Measurements from ENCODE around the gene RAB1A.

The RAB1A gene

DNA sequence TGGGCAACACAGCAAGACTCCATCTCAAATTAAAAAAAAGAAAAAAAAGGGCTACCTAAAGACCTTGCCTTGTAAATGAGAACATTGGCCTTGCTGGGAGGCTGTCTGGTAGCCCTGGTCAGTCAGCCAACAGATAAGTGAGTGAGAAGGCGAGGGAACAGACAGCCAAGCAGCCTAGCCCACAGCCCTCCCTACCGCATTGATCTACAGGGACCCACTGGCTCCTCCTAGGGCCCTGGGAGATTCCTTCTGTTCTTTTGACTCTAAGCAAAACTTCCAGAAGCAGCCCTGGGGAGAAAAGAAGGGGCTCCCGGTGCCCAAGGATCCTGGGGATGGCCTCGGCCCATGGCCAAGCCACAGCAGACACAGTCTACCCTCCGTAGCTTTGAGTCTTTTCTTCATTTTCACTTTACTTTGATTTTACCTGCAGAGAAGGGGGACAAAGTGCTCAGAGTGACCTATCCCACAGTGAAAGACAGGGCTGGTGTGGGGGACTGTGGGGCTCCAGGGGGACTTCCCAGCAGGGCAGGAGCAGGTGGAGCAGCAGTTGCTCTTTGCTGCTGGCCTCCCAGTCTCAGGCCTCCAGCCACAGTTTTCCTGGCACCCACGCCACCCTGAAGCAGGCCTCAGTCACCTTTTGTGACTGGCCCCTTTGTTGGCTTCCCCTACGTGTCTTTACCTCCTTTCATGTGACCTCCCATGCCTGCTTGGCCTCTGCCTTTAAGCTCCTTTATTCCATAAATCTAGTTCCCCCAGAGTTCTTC, 68.6 kb downstream of the RAB1A start:
- DNase-seq (ENCODE audit: low read depth): no peak

GRCh38 chr2:65059071-65059470, 70.8 kb downstream of the RAB1A start:
- no peak for DNase-seq (ENCODE audit: low read depth)

DNA sequence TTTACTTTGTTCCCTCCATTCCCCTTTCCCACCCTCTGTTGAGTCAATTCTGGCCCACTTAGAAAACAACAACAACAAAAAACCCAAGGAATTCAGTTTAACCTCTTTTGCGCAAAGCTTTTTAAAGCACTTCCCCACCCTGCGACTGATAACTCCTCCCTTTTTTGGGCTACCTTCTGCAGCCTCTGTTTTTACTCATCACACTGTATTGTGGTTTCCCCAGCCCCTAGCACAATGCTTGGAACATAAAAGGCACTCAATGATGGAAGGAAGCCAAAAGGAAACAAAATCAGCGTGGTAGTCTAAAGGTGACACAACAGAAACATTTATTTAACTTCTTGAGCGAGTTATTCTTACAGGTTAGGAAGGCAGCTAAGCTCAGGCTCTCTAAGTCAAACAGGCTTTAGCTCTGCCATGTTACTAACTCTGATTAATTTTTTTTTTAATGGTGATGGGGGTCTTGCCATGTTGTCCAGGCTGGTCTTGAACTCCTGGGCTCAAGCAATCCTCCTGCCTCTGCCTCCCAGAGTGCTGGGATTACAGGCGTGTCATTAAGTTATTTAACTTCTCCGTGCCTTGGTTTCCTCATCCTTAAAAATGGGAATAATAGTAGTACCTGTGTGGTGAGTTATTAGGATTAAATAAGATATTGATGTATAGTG, 72.4 kb downstream of the RAB1A start:
- no peak for DNase-seq (ENCODE audit: low read depth)

DNA sequence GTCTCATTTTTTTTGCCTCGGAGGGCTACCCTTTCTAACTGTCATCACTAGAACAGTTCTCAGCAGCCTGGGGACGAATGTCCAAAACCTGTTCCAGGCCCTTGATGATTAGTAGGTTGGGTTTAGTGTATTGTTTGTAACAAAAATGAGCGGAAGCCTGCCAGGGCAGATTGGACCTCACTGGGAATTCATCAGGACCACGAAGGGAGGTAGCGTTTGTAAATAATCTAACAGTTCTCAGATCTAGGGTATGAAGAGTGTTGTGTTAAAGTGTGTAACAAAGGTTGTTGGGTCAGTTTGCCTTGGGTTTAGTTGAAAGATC, 72.9 kb downstream of the RAB1A start:
- no peak for DNase-seq (ENCODE audit: low read depth)

DNA sequence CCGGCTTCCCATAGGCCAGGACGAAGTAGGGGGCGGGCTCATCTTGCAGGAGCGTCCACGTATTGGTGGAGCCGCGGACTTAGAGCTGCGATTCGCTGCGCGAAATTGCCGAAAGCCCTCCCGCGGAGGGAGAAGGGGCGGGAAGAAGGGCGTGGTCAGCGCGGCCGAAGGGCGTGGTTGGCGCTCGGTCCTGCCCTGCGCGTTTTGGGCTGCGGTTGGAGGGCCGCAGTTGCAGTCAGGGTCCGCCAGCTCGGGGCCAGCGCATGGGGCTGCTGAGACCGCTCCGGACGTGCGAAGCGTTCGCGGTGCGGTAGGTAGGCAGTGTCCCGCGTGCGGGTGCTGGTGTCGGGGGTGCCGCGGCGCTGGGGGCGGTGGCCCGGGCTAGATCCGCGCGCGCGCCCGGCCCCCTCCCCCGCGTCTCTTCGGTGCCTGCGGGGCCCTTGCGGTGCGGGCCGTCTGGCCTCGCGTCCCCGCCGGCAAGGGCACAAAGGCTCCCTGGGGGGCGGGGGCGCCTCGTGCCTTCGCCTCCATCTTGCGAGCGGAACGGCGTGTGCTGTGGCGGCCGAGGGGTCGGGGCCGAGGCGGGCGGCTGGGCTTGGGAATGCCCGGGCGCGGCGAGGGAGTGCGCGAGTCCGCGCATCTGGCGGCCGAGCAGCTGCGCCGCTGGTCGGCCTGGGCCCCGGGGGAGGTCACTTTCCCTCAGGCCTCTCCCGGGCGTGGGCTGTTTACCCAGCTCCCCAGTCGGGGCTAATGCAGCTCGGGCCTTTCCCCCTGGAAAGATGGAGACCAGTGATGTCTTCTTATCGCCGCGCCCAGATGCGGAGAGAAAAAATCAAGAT, 73.5 kb downstream of the RAB1A start, which contains the start of gene CEP68:
CEP68 (plus strand) TSS at position 202 of the 839 bp plus-strand sequence. CDS start 13,029 bp downstream, outside the sequence.
- peak; percentile 89 for DNase-seq (ENCODE audit: low read depth)

- DNase-seq (ENCODE audit: low read depth): no peak
Observed at GRCh38 chr2:65055422-65056214, 74.3 kb downstream of the RAB1A start.

DNA sequence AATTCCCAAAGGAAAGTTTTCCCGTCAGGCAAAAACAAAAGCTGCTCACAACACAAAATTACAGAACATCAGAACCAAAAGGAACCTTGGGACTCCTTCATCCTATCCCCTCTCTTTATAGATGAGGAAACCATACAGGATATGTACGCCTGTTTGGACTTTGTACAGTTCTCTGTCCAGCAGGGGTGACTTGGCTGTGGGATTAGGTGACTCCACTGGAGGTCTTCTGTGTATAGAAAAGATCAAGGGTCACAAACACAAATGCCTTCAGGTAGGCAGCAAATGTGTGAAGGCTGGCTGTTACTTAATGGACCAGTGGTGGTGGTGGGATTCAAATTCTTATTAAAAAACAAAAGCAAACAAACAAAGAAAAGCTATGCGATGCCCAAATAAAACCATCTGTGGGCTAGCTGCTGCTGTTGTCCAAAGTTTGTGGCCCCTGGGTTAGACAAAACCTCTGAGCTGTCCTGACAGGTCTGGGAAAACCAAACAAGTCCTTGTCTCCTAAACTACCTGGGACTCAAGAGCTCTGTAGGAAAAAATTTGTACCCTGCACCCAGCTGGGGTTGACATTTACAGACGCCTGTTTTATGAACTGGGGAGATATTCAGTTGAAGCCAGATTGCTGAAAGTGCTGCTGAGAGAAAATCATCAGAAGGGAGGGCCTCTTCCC, 75.0 kb downstream of the RAB1A start:
- DNase-seq (ENCODE audit: low read depth): no peak

GRCh38 chr2:65053199-65053598, 76.7 kb downstream of the RAB1A start:
- no peak for DNase-seq (ENCODE audit: low read depth)

GRCh38 chr2:65050931-65051330, 79.0 kb downstream of the RAB1A start:
- no peak for DNase-seq (ENCODE audit: low read depth)

- DNase-seq (ENCODE audit: low read depth): no peak
Observed at GRCh38 chr2:65049010-65049639, 80.8 kb downstream of the RAB1A start.

DNA sequence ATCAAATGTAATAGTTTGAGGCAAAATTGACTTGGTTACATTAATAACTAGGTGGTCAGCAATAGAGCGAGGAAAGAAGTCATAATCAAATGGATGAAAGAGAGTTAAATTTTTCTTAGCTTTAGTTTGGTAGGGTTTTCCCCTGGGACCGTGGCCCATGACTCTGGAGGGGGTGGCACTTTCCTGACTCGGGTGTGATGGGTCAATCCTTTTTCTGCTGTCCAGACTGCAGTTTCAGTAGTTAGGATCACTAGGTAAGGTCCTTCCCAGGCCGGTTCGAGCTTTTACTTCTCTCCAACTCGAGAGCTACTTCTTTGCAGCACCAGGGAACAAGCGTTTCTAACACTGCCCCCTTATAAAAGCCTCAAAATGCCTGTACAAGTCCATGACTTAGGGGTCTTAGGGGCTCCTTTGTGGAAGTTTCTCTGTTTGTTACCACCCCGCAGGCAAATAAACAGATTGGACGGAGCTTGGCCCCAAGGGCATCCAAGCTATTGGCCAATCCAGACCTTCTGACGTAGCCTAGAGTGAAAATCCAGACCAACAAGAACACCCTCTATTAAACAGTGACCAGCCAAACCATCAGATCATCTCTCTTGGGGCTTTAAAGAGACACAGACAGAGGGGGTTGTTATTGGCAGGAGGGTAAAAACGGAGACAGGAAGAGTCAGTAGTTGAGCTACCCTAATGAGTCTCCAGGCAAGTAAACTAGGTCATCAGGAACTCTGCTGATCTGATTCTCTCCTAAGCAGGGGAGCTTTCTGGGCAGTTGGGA, 83.1 kb downstream of the RAB1A start:
- no peak for DNase-seq (ENCODE audit: low read depth)

- DNase-seq (ENCODE audit: low read depth): no peak
Observed at GRCh38 chr2:65045651-65046050, 84.3 kb downstream of the RAB1A start.

- no peak for DNase-seq (ENCODE audit: low read depth)
Observed at GRCh38 chr2:65044097-65044735, 85.7 kb downstream of the RAB1A start.

GRCh38 chr2:65043001-65043400, 86.9 kb downstream of the RAB1A start:
- DNase-seq (ENCODE audit: low read depth): no peak

DNA sequence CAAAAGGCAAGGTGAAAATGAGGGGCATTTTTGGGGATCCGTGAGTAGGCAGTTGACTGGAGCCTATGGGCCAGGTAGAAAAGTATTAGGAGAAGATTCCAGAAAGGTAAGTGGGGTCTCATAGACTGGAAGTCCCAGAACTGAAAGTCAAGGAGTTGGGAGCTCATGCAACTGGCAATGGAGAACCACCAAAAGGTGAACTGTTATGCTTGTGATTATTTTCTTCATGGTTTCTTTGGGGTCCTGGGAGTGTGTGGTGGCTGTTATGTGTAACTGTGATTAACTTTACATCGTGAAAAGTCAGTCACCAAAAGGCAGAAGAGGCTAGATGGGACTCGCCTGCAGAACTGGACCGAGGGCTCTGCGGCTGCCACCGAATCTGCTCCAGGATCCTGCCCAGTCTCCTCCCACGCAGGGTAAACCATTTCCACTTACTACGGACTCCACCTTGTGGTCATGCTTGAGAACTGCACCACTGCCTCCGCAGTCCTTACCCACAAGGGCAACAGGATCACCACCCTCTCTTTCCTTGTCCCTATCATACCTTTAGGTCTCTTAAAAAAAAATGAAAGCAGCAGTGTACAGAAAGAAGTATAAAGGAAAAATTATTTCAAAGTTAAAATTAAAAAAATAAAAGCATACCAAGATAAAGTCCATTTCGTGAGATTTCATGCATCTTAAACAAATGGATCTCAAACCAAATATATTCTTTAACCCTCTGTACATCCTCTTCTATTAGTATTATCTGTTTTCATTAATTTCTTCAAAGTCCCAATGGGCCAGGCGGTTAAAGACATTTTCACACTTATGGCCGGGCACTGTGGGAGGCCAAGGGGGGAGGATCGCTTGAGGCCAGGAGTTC, 89.3 kb downstream of the RAB1A start:
- DNase-seq (ENCODE audit: low read depth): peak; percentile 44

GRCh38 chr2:65039640-65040039, 90.3 kb downstream of the RAB1A start:
- no peak for DNase-seq (ENCODE audit: low read depth)

DNA sequence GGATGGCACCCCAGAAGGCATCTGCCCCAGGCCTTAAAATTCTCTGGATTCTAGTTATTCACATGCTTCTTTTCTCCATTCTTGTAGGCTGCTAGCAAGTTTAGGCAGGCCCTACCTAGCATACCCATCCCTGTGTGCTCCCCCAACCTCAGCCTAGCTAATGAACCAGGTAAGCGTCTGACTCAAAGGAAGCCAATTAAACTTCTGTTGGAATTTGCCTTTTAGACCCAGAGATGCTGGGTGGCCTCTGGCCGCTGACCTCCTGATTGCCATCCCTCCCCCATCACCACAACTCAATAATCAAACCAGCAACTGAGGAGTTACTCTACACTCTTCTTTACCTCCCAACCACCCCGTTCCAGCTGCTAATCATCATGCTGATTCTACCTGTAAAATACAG, 92.7 kb downstream of the RAB1A start:
- no peak for DNase-seq (ENCODE audit: low read depth)

Measured in stimulated activated CD8-positive, alpha-beta memory T cell treated with anti-CD3 and anti-CD28 coated beads, Interleukin-7, amount 100 ng/mL, for 24 hours (primary cell).